PFSK-1 (cell line): ENCODE measurements around the gene TRAPPC3. TPM values are rescaled to one million over a fixed set of nuclear protein-coding genes. Genes with fewer than 3 reads are reported as not detected.
A peak's percentile ranks its signal among the peaks of the same experiment; 100 is the strongest.

Source experiments
- FOXP2 ChIP-seq: optimal IDR thresholded peaks from 2 replicates; pipeline ENCODE3; 2011; ENCODE audit warnings: borderline replicate concordance, control low read depth, inconsistent platforms; ENCODE audit not compliant: insufficient read depth; ENCODE audit errors: extremely low read length, extremely low read depth
- POLR2AphosphoS5 ChIP-seq: IDR thresholded peaks from 2 replicates; pipeline ENCODE4 v1.6.1; 2012; ENCODE audit warnings: low read depth, mild to moderate bottlenecking, control low read depth, low read length, moderate library complexity
- REST ChIP-seq, 2 experiments: IDR thresholded peaks; 2 replicates each; pipeline versions ENCODE4 v1.6.1 to v1.8.0; 2011 to 2012; ENCODE audit warnings: low read depth in 2 of 2, low read length in 2 of 2, control low read depth in 1 of 2, inconsistent platforms in 1 of 2, mild to moderate bottlenecking in 1 of 2, moderate library complexity in 1 of 2; ENCODE audit not compliant: insufficient read depth in 1 of 2
- SIN3A ChIP-seq: IDR thresholded peaks from 2 replicates; pipeline ENCODE4 v1.6.1; 2012; ENCODE audit warnings: mild to moderate bottlenecking, low read length, moderate library complexity, borderline replicate concordance; ENCODE audit not compliant: insufficient read depth
- TAF1 ChIP-seq: IDR thresholded peaks from 2 replicates; pipeline ENCODE4 v1.6.1; 2012; ENCODE audit warnings: low read length, control low read depth, borderline replicate concordance; ENCODE audit not compliant: insufficient read depth
- polyA plus RNA-seq: library from polyadenylated mRNA; unstranded; fragments of >200 nt; gene quantifications from one replicate; pipeline ENCODE4 v1.2.1, GENCODE V29; 2012; ENCODE audit warnings: low read depth, missing spikeins; ENCODE audit not compliant: insufficient read length

TRAPPC3 gene
- 160 TPM for polyA plus RNA-seq

GRCh38 chr1:36149237-36149972 is at the start of gene TRAPPC3:
Gene TRAPPC3 (minus strand): TSS chr1:36149486. CDS start chr1:36149378, 108 bp downstream.
- TF ChIP-seq SIN3A (0 out of 2 replicates have a peak, but pooled peaks have one; percentile 14), POLR2AphosphoS5 (peak; percentile 88), FOXP2 (no peak), REST (IDR thresholded peaks at IDR 0.05; ENCODE audit: insufficient read depth in 1 of 2, low read depth in 2 of 2, low read length in 2 of 2) (0 out of 4 replicates have a peak, but pooled peaks have one; percentile 43 to 44)

- TF ChIP-seq SIN3A (no peak), FOXP2 (no peak), POLR2AphosphoS5 (no peak), REST (IDR thresholded peaks at IDR 0.05; ENCODE audit: insufficient read depth in 1 of 2, low read depth in 2 of 2, low read length in 2 of 2) (no peak), TAF1 (no peak)
Measured at GRCh38 chr1:36198641-36199040, 49.4 kb upstream of the TRAPPC3 start.

GRCh38 chr1:36187800-36188593 is 38.7 kb upstream of the TRAPPC3 start:
- 0 out of 2 replicates have a peak, but pooled peaks have one; percentile 31 for TF ChIP-seq POLR2AphosphoS5
- no peak for TF ChIP-seq REST (IDR thresholded peaks at IDR 0.05; ENCODE audit: insufficient read depth in 1 of 2, low read depth in 2 of 2, low read length in 2 of 2)

- TF ChIP-seq POLR2AphosphoS5: peak; percentile 11; the same call in 1 of the 2 replicates
- no peak for TF ChIP-seq SIN3A
Measured at GRCh38 chr1:36183309-36183856, 34.1 kb upstream of the TRAPPC3 start.

- TF ChIP-seq SIN3A: no peak
- TF ChIP-seq FOXP2: no peak
- TF ChIP-seq TAF1: no peak
- TF ChIP-seq POLR2AphosphoS5: no peak
- TF ChIP-seq REST (IDR thresholded peaks at IDR 0.05; ENCODE audit: insufficient read depth in 1 of 2, low read depth in 2 of 2, low read length in 2 of 2): no peak
Measured at GRCh38 chr1:36182734-36183133, 33.4 kb upstream of the TRAPPC3 start.
